CD14-positive monocyte (primary cell): ENCODE data around the gene NEGR1. TPM values are rescaled to one million over a fixed set of nuclear protein-coding genes. Genes with fewer than 3 reads are reported as not detected.

ENCODE experiments used
- DNase-seq, 3 donors: peaks; one replicate each; pipeline ENCODE4 v3.0.0-alpha.2; 2011 to 2022
- H2AFZ ChIP-seq: 2 replicates; pipeline ENCODE4 v1.6.0; 2012; ENCODE audit warnings: mild to moderate bottlenecking, low read depth, low read length, inconsistent platforms; ENCODE audit not compliant: insufficient read depth, poor library complexity, severe bottlenecking
- H3K27ac ChIP-seq, 2 donors: 1 replicate in 1 of 2; 2 replicates in 1 of 2; pipeline ENCODE4 v1.5.1; 2012 to 2013; ENCODE audit warnings: low read length in 2 of 2, control low read depth in 1 of 2, inconsistent platforms in 1 of 2, low read depth in 1 of 2, mild to moderate bottlenecking in 1 of 2
- H3K27me3 ChIP-seq, 2 donors: one replicate each; pipeline versions ENCODE4 v1.6.0 to v1.6.1; 2011 to 2013; ENCODE audit warnings: low read length in 2 of 2; ENCODE audit not compliant: control insufficient read depth in 2 of 2, insufficient read depth in 2 of 2
- H3K36me3 ChIP-seq, 2 donors: replicated peaks in 1 of 2; 1 replicate in 1 of 2; 2 replicates in 1 of 2; pipeline versions ENCODE4 v1.5.1 to v1.6.1; 2012 to 2013; ENCODE audit warnings: low read length in 2 of 2, control low read depth in 1 of 2, inconsistent platforms in 1 of 2, mild to moderate bottlenecking in 1 of 2; ENCODE audit not compliant: insufficient read depth in 2 of 2, control insufficient read depth in 1 of 2
- H3K4me1 ChIP-seq, 2 donors: 1 replicate in 1 of 2; 2 replicates in 1 of 2; pipeline versions ENCODE4 v1.5.1 to v1.6.1; 2012 to 2013; ENCODE audit warnings: low read length in 2 of 2, control low read depth in 1 of 2, inconsistent platforms in 1 of 2, mild to moderate bottlenecking in 1 of 2, moderate library complexity in 1 of 2; ENCODE audit not compliant: insufficient read depth in 2 of 2, control insufficient read depth in 1 of 2
- H3K4me2 ChIP-seq: replicated peaks from 2 replicates; pipeline ENCODE3; 2012; ENCODE audit warnings: low read length, moderate library complexity, mild to moderate bottlenecking; ENCODE audit not compliant: poor library complexity, severe bottlenecking; ENCODE audit errors: extremely low read depth
- H3K4me3 ChIP-seq, 3 experiments: fragments of 200-600 bp in 1 of 3; sonication (generic) in 1 of 3; replicated peaks in 1 of 3; 1 replicate in 2 of 3; 2 replicates in 1 of 3; pipeline ENCODE4 v1.5.1; 2011 to 2013; ENCODE audit warnings: low read length in 3 of 3, mild to moderate bottlenecking in 3 of 3, control low read depth in 2 of 3, low read depth in 2 of 3, inconsistent platforms in 1 of 3, moderate library complexity in 1 of 3
- H3K79me2 ChIP-seq: 2 replicates; pipeline ENCODE4 v1.6.0; 2012; ENCODE audit warnings: mild to moderate bottlenecking, control low read depth, inconsistent platforms, low read length, moderate library complexity; ENCODE audit not compliant: insufficient read depth
- H3K9ac ChIP-seq: 2 replicates; pipeline ENCODE4 v1.6.0; 2017; ENCODE audit warnings: low read length, mild to moderate bottlenecking; ENCODE audit not compliant: insufficient read depth, poor library complexity, severe bottlenecking
- H3K9me3 ChIP-seq, 2 donors: replicated peaks in 1 of 2; 1 replicate in 1 of 2; 2 replicates in 1 of 2; pipeline versions ENCODE4 v1.5.1 to v1.6.1; 2012 to 2013; ENCODE audit warnings: low read length in 2 of 2, control low read depth in 1 of 2; ENCODE audit not compliant: control insufficient read depth in 1 of 2, insufficient read depth in 1 of 2
- H4K20me1 ChIP-seq: 2 replicates; pipeline ENCODE4 v1.6.0; 2012; ENCODE audit warnings: mild to moderate bottlenecking, low read length, control low read depth, moderate library complexity; ENCODE audit not compliant: insufficient read depth
- H3K27ac Mint-ChIP-seq, 7 donors: one replicate each; pipeline ENCODE4 v1.8.0; 2020; ENCODE audit warnings: mild to moderate bottlenecking in 7 of 7, mixed read lengths in 7 of 7, moderate library complexity in 6 of 7, inconsistent platforms in 2 of 7
- H3K27me3 Mint-ChIP-seq, 3 donors: one replicate each; pipeline ENCODE4 v1.8.0; 2021 to 2022; ENCODE audit warnings: low read depth in 3 of 3, mild to moderate bottlenecking in 3 of 3, mixed read lengths in 3 of 3, moderate library complexity in 3 of 3, inconsistent platforms in 1 of 3
- H3K36me3 Mint-ChIP-seq, 2 donors: one replicate each; pipeline ENCODE4 v1.8.0; 2020; ENCODE audit warnings: mixed read lengths in 2 of 2, inconsistent platforms in 1 of 2, mild to moderate bottlenecking in 1 of 2
- H3K4me1 Mint-ChIP-seq: one replicate; pipeline ENCODE4 v1.8.0; 2020; ENCODE audit warnings: mild to moderate bottlenecking, mixed read lengths
- H3K4me3 Mint-ChIP-seq, 2 donors: one replicate each; pipeline ENCODE4 v1.8.0; 2020; ENCODE audit warnings: mild to moderate bottlenecking in 2 of 2, mixed read lengths in 2 of 2, moderate library complexity in 1 of 2
- H3K9me3 Mint-ChIP-seq, 7 donors: one replicate each; pipeline ENCODE4 v1.8.0; 2020 to 2022; ENCODE audit warnings: mixed read lengths in 7 of 7, mild to moderate bottlenecking in 6 of 7, moderate library complexity in 6 of 7, inconsistent platforms in 2 of 7
- CTCF ChIP-seq: fragments of 200-600 bp; IDR thresholded peaks from one replicate; pipeline ENCODE4 v1.8.0; 2022; ENCODE audit warnings: antibody characterized with exemption, mild to moderate bottlenecking
- WGBS: methylation state at CpG from one replicate; pipeline ENCODE4 v1.1.5; 2013; ENCODE audit warnings: missing lambda C conversion rate; ENCODE audit not compliant: insufficient coverage; 5-methylcytosine and 5-hydroxymethylcytosine counted together
- intact Hi-C, 2 donors: fragments of 100-400 bp; cut with micrococcal nuclease; formaldehyde crosslinking; loops; one replicate each; pipeline versions ENCODE4 v1.15.0 to v1.15.1; 2023
- polyA plus RNA-seq, 3 donors: library from polyadenylated mRNA; depleted of rRNA in 1 of 3; unstranded in 2 of 3; stranded (reverse) in 1 of 3; fragments of 300-500 nt in 2 of 3; fragments of >200 nt in 1 of 3; fragmentation: Illumina TruSeq in 2 of 3; gene quantifications; 1 replicate in 2 of 3; 2 replicates in 1 of 3; pipeline ENCODE4 v1.2.3, GENCODE V29; 2012 to 2021

Gene NEGR1
- polyA plus RNA-seq, 3 donors, result 0.03 to 0.15 (median 0.13) TPM

GRCh38 chr1:71950579-71950978 lies 331.8 kb downstream of the NEGR1 start:
- Histone ChIP-seq H3K27ac (no peak overlapping the region), H3K9me3 (no peaks in the 10 kb centered on the region), H2AFZ (no peak overlapping the region), H3K27me3 (no peaks in the 10 kb centered on the region), H4K20me1 (no peaks in the 10 kb centered on the region), H3K36me3 (no peaks in the 10 kb centered on the region), H3K4me1 (no peaks in the 10 kb centered on the region), H3K4me2 (no peak overlapping the region), H3K4me3 (no peak overlapping the region), H3K9ac (no peak overlapping the region), H3K79me2 (no peaks in the 10 kb centered on the region)
- Mint-ChIP-seq H3K4me3 (no peak overlapping the region), H3K27me3 (peaks cover 0 to 1% (median 0%) of the 10 kb centered on the region in 3 donors), H3K4me1 (peaks cover 13% of the 10 kb centered on the region), H3K27ac (no peak overlapping the region), H3K36me3 (no peaks in the 10 kb centered on the region), H3K9me3 (peaks cover 0 to 2% (median 2%) of the 10 kb centered on the region in 7 donors)
- DNase-seq, result no peak
- 93% methylated on average over 2 of the region's 2 CpGs for WGBS
- intact Hi-C loops, result no loop called here
- no peak for TF ChIP-seq CTCF

- Histone ChIP-seq H3K36me3 (no peaks in the 10 kb centered on the region), H3K27me3 (no peaks in the 10 kb centered on the region), H3K4me2 (peak overlapping the region; percentile 22), H3K4me1 (no peaks in the 10 kb centered on the region), H2AFZ (peak overlapping the region; percentile 35), H3K27ac (no peak overlapping the region), H3K9me3 (no peaks in the 10 kb centered on the region), H3K9ac (no peak overlapping the region), H3K79me2 (no peaks in the 10 kb centered on the region), H4K20me1 (no peaks in the 10 kb centered on the region), H3K4me3 (no peak overlapping the region)
- Mint-ChIP-seq H3K36me3 (no peaks in the 10 kb centered on the region), H3K27ac (no peak overlapping the region), H3K27me3 (peaks cover 0 to 1% (median 0%) of the 10 kb centered on the region in 3 donors), H3K4me1 (peaks cover 13% of the 10 kb centered on the region), H3K9me3 (peaks cover 0 to 2% (median 2%) of the 10 kb centered on the region in 7 donors), H3K4me3 (no peak overlapping the region)
- intact Hi-C loops, result no loop called here
- WGBS, result no CpG with 5 or more reads among the region's 2 CpGs
- no peak for DNase-seq
- TF ChIP-seq CTCF, result no peak
Measured at GRCh38 chr1:71949681-71950080, 332.7 kb downstream of the NEGR1 start.
